ENCODE data around the gene FRK.
"Not testable (repeated sequence)": the region's sequence is repeated elsewhere in the genome, so short reads cannot be mapped to it uniquely, and the experiment has no call there.

The FRK gene

DNA sequence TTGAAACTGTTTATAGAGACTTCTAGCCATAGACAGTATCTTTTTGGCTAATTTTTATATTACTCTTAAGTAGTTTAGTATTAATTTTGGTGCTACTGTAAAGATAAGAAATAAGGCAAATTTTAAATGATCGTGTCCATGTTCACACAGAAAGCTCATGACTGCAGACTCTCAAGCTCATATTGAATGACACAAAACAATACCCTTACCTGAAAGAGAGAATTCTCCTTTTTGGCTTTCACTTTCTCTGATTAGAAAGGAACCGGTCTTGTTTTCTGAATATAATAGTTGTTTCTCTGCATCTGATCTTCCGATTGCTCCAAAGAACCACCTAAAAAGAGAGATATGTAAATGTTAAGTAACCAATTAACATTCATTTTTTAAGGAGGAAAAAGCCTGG lies 57.0 kb downstream of the FRK start:
- no peak for DNase-seq

GRCh38 chr6:116002756-116003155 lies 57.9 kb downstream of the FRK start:
- no peak for DNase-seq

DNA sequence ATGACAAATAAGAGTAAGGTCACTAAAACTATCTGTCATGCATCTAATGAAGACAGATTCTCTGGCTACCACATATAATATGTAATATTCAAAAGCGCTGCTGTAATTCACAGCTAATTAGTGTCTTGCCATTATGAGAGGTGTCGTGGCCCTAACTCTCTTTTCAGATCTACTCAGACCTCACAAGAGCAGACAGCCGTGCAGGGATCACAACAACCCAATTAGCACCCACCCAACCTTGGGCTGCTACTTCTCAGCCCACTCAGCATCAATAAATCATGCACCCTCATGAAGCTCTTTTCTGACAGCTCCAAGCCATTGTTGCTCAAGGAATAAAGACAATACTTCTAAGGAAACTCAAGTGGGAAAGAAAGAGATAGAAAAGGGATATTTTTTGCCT lies 61.5 kb downstream of the FRK start:
- DNase-seq: no peak

- DNase-seq: no peak
These were observed 62.6 kb downstream of the FRK start for GRCh38 chr6:115997990-115998585.

GRCh38 chr6:115986026-115986425 lies 74.7 kb downstream of the FRK start:
- DNase-seq: no peak

DNA sequence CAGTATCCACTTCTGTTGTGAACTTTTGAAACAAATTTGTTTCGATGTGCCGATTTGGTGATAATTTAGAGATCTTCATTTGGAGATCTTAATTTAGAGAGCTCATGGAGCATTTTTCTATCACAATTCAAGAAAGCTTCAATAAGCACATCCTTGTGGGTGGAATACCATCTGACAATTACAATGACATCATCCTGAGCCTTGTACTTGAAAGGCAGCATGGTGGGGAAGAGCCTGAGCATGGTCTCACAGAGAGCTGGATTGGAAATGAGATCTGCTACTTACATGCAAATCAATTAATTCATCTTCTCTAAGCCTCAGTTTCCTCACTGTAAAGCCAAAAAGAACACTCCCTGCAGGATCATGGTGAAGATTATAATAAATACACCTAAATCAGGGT lies 75.9 kb downstream of the FRK start:
- DNase-seq: no peak

DNA sequence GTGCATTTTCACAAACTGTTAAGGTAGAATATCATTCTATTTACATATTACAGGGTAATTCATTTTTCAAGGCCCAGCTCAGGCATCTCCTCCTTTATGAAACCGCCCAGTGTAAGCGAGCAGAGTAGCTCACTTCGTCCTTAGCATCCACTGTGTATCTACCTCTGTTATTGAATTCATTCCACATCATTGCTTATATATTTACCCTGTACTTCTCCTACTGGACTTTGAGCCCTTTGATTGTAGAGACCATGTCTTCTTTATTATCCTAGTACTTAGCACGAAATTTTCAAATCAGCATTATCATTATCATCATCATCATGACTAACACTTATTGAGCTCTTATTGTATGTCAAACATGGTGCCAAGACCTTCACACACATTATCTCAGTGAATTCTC lies 76.7 kb downstream of the FRK start:
- no peak for DNase-seq

DNA sequence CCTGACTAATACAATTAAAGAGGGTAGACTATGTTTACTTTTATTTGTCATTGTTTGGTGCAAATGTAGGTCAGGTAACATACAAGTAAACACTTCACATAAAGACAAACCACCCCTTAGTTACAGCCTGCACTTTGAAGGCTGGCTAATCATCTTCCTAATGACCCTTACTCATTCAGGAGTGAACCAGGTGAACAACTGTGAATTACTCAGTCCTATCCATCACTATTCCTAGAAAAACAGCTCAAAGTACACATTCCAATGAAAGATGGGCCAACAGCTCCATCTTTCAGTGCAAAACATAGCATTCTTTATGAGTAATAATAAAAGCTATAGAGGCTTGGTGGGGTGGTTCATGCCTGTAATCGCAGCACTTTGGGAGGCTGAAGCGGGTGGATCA lies 78.2 kb downstream of the FRK start:
- no peak for DNase-seq

DNA sequence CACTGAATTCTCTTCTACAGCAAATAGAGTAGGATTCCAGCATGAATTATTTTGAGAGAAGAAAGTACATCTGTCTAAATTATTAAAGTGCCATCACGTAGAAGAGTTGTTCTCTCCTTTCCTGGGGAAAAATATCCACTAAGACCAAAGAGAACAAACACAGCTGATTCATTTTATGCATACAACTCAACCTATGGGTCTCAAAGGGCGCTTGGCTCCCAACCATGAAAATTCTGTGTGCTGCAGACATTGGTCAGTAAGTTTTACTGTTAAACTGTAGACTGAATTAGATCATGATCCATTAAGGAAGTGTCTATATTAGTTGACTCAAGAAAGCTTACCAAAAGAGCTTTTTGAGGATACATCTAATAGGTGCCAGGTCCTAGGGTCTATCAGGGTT lies 83.5 kb downstream of the FRK start:
- no peak for DNase-seq

GRCh38 chr6:115976321-115976870 lies 84.3 kb downstream of the FRK start:
- no peak for DNase-seq

DNA sequence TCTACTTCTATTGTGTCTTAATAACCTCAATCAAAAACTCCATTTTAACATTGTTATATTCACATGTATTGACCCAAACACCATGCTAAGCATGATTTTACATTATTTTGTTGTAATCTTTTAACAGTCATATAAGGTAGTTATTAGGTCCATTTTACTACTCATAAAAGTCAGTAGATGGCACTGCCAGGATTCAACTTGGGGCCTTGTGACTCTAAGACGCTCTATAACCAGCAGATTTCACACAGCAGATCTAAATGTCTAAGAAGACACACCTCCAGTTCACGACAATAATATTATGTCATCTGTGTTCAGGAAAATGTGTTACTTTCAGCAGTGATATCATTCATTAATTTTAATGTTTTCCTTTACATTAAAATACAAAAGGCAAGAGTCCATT lies 88.0 kb downstream of the FRK start:
- no peak for DNase-seq

DNA sequence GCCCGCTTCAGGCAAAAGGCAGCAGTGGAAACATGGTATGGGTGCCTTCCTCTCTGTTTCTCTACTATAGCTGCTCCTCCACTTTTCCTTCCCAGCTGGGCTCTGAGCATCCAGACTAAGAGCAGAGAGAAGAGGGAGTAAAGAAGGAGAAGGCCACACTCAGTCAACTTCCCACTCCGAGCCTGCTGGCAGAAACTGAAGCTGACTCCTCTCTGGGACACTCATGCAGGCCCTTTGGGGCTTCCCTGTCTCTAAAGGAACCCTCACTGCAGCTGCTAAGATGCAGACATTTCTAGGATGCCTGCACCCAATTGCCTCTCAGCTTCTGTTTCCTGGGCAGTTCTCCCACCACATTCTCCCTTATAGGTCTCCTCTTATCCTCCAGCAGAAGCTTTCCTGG lies 88.9 kb downstream of the FRK start:
- no peak for DNase-seq

DNA sequence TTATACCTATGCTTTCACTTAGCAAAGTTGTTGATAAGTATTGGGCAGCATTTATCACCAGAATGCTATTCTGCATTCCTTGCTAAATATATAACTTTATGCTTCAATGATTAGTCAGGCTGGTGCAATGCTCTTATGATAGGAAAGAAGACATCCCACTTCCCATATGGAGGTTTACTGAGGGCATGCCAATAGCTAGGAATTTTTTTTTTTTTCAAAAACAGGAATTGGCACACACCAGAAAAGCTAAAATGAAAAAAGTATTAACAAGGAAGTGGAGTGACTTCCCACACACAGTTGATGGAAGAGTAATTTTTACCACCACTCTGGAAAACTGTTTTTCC lies 90.8 kb downstream of the FRK start:
- DNase-seq: no peak

GRCh38 chr6:115969207-115969929 lies 91.3 kb downstream of the FRK start:
- DNase-seq: no peak

GRCh38 chr6:115960286-115960685 lies 100.4 kb downstream of the FRK start:
- DNase-seq: not testable (repeated sequence)

DNA sequence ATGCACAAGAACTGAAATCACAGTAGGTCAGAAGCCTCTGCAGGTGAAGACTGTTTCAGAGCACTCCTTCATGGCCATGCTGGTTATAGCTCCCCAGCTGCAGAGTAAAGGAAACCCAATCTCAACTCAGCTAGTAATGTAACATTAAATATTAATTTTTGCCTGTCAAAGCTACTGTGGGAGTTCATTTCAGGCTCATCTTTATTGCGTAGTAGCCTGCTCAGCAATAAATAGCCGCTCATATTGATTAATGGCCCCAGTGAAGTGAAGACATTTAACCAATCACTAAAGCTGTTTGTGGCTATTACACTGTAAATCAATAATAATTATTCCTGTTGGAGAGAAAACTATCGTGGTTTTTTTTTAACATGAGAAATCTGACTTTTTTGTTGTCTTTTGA lies 101.7 kb downstream of the FRK start:
- no peak for DNase-seq

- DNase-seq: no peak
These were observed 106.0 kb downstream of the FRK start for GRCh38 chr6:115954740-115955139.

DNA sequence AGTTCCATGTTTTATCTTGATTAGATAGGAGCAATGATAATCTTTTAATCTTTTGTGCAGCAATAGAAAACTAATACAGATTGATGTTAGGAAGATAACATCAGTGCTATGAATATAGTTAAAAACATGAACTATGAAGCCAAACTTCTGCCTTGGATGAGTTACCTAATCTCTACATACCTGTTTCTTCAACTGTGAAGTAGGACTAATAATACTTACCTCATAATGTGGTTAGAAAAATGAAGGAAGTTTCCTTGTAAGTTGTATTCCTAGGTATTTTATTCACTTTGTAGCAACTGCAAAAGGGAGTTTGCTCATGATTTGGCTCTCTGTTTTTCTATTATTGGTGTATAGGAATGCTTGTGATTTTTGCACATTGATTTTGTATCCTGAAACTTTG lies 111.9 kb downstream of the FRK start:
- DNase-seq: no peak

DNA sequence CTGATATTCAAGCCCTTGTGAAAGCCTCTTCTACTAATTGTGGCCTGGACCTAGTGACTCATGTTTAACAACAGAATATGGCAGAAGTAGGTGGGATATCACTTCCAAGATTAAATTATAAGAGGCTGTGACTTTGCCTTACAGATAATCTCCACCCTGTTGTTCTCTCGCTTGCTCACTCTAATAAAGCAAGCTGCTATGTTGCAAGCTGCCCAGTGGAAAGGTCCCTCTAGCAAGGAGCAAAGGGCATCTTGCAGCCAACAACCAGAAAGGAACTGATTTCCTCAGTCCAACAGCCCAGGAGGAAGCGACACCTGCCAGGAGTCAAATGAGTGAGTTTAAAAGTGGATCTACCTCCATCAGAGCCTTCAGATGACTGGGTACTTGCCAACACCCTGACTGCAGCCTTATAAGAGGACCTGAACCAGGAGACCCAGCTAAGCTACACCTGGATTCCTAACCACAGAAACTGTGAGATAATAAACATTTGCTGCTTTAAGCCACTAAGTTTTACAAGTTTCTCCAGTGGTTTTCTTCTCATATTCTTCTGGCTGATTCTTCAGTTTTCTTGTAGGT lies 112.6 kb downstream of the FRK start:
- no peak for DNase-seq

- DNase-seq: no peak
These were observed 114.9 kb downstream of the FRK start for GRCh38 chr6:115945812-115946211.

DNA sequence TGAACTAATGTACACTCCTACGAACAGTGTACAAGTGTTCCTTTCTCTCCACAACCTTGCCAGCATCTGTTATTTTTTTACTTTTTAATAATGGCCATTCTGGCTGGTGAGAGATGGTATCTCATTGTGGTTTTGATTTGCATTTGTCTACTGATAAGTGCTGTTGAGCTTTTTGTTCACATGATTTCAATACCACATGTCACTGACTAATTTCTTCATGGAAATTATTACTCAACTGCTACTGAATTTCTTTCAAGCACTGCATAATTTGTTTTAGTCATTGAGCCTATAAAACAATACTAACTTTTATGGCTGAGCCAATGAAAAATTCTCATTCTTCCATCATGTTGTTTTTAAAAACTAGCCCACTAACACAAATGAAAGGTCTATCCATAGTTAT lies 115.4 kb downstream of the FRK start:
- no peak for DNase-seq

DNA sequence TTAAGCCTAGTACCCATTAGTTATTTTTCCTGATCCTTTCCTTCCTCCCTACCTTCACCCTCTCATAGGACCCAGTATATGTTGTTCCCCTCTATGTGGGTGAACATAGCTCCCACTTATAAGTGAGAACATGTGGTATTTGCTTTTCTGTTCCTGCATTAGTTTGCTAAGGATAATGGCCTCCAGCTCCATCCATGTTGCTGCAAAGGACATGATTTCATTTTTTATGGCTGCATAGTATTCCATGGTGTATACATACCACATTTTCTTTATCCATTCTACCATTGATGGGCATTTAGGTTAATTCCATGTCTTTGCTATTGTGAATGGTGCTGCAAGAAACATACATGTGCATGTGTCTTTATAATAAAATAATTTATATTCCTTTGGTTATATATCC lies 115.9 kb downstream of the FRK start:
- not testable (repeated sequence) for DNase-seq

- DNase-seq: not testable (repeated sequence)
These were observed 123.2 kb downstream of the FRK start for GRCh38 chr6:115937502-115937901.

DNA sequence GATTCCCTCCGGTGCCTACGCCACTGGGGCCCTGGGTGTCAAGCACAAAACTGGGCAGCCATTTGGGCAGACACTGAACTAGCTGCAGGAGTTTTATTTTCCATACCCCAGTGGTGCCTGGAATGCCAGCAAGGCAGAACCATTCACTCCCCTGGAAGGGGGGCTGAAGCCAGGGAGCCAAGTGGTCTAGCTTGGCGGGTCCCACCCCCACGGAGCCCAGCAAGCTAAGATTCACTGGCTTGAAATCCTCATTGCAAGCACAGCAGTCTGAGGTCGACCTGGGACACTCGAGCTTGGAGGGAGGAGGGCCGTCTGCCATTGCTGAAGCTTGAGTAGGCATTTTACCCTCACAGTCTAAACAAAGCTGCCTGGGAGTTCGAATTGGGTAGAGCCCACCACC lies 125.3 kb downstream of the FRK start:
- DNase-seq: no peak

DNA sequence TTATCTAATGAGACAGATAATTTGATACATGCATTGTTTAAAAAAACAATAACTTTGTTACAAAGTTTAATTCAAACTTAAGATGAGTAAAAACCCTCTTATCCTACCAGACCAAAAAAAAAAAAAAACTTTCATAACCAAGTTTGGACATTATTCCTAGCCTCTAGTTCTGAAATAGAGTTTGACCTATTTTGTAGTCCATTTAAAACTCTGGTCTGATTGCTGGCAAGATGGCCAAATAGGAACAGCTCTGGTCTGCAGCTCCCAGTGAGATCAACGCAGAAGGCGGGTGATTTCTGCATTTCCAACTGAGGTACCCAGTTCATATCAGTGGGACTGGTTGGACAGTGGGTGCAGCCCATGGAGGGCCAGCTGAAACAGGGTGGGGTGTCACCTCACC lies 125.9 kb downstream of the FRK start:
- no peak for DNase-seq

Data from DMS153 (cell line).